ENCODE measurements around the gene RASA3. TPM values are rescaled to one million over a fixed set of nuclear protein-coding genes. Genes with fewer than 3 reads are reported as not detected.

The RASA3 gene
- total RNA-seq, 1 donor from 2014 or later = 41.1 TPM

DNA sequence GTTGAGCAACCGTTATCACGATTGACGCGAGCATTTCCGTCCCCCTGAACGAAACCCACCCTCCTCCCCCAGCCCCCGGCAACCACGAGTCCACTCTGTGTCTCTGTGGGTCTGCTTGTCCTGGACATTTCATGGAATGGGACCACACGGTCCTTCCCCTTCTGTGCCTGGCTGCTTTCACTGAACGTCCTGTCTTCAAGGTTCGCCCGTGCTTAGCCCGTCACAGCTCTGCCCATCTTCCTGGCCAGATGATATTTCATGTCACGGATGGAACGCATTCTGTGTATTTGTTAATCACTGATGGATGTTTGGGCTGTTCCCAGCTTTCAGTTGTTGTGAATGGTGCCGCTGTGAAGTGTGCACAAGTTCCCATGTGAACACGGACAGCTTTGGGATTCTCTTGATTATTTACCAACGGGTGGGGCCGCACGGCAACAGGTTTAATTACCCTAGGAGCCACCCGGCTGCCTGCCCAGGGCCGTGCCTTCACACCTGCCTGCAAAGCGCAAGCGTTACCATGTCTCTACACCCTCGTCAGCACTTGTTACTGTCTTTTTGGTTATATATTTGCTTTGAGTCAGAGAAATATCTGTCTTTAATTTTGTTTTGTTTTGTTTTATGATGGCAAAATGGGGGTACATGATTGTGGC, 42.5 kb downstream of the RASA3 start:
- Histone ChIP-seq H4K20me1 (ENCODE audit: insufficient read depth, low read length) (peaks cover 69% of the 10 kb centered on the region), H3K36me3 (ENCODE audit: insufficient read depth, low read length) (no peaks in the 10 kb centered on the region), H3K4me3 (ENCODE audit: insufficient read depth, low read depth, low read length) (no peak overlapping the region), H3K9me3 (ENCODE audit: insufficient read depth, low read depth, low read length) (no peaks in the 10 kb centered on the region), H3K4me1 (ENCODE audit: insufficient read depth, low read length) (no peaks in the 10 kb centered on the region), H2AFZ (ENCODE audit: low read depth, low read length) (no peak overlapping the region), H3K9ac (ENCODE audit: low read length) (no peak overlapping the region), H3K27me3 (ENCODE audit: insufficient read depth, low read length) (no peaks in the 10 kb centered on the region), H3K79me2 (ENCODE audit: insufficient read depth, low read length) (peaks cover 77% of the 10 kb centered on the region), H3K4me2 (ENCODE audit: low read length) (no peak overlapping the region), H3K27ac (ENCODE audit: low read depth, low read length) (no peak overlapping the region)
- Mint-ChIP-seq H3K4me3 (ENCODE audit: unreplicated experiment) (no peak overlapping the region), H3K4me1 (ENCODE audit: low read depth, unreplicated experiment) (peaks cover 5% of the 10 kb centered on the region), H3K36me3 (ENCODE audit: low read depth, unreplicated experiment) (peaks cover 23% of the 10 kb centered on the region), H3K27me3 (ENCODE audit: low read depth, unreplicated experiment) (no peaks in the 10 kb centered on the region), H3K9me3 (ENCODE audit: unreplicated experiment) (peaks cover 13% of the 10 kb centered on the region), H3K27ac (ENCODE audit: unreplicated experiment) (no peak overlapping the region)
- DNase-seq (ENCODE audit: low read depth) (no peak), FAIRE-seq (no peak)
- no peak for TF ChIP-seq EZH2 (IDR thresholded peaks at IDR 0.05; ENCODE audit: insufficient read depth, low read length)
- TF ChIP-seq, protein P1, sequence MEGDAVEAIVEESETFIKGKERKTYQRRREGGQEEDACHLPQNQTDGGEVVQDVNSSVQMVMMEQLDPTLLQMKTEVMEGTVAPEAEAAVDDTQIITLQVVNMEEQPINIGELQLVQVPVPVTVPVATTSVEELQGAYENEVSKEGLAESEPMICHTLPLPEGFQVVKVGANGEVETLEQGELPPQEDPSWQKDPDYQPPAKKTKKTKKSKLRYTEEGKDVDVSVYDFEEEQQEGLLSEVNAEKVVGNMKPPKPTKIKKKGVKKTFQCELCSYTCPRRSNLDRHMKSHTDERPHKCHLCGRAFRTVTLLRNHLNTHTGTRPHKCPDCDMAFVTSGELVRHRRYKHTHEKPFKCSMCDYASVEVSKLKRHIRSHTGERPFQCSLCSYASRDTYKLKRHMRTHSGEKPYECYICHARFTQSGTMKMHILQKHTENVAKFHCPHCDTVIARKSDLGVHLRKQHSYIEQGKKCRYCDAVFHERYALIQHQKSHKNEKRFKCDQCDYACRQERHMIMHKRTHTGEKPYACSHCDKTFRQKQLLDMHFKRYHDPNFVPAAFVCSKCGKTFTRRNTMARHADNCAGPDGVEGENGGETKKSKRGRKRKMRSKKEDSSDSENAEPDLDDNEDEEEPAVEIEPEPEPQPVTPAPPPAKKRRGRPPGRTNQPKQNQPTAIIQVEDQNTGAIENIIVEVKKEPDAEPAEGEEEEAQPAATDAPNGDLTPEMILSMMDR (IDR thresholded peaks at IDR 0.05; ENCODE audit: insufficient read depth, low read depth, low read length) = no peak

DNA sequence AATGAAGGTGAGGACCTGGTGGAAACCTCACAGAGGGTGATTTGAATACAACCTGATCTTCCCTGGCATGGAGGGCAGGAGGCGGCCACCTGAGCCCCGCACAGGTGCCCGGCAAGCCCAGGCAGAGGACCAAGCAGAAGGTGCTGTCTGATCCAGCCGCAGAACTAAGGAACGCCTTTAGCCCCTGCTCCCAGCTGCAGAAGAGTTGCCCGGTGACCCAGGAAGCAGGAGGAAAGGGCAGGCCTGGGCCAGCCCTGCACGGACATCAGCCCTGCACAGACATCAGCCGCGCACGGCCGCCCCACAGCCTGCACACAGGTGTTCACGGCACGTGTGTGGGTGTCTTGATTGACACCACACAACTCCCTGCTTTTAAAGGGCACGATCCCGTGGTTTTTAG, 43.1 kb downstream of the RASA3 start:
- Histone ChIP-seq H3K4me3 (ENCODE audit: insufficient read depth, low read depth, low read length) (no peak overlapping the region), H3K27me3 (ENCODE audit: insufficient read depth, low read length) (no peaks in the 10 kb centered on the region), H3K36me3 (ENCODE audit: insufficient read depth, low read length) (no peaks in the 10 kb centered on the region), H3K4me2 (ENCODE audit: low read length) (no peak overlapping the region), H3K4me1 (ENCODE audit: insufficient read depth, low read length) (no peaks in the 10 kb centered on the region), H4K20me1 (ENCODE audit: insufficient read depth, low read length) (peaks cover 65% of the 10 kb centered on the region), H3K9ac (ENCODE audit: low read length) (no peak overlapping the region), H3K9me3 (ENCODE audit: insufficient read depth, low read depth, low read length) (no peaks in the 10 kb centered on the region), H2AFZ (ENCODE audit: low read depth, low read length) (no peak overlapping the region), H3K79me2 (ENCODE audit: insufficient read depth, low read length) (peaks cover 72% of the 10 kb centered on the region), H3K27ac (ENCODE audit: low read depth, low read length) (no peak overlapping the region)
- DNase-seq (ENCODE audit: low read depth) (no peak), FAIRE-seq (no peak)
- H3K4me3 Mint-ChIP-seq (ENCODE audit: unreplicated experiment) = no peak overlapping the region
- H3K9me3 Mint-ChIP-seq (ENCODE audit: unreplicated experiment) = peaks cover 13% of the 10 kb centered on the region
- H3K27ac Mint-ChIP-seq (ENCODE audit: unreplicated experiment) = no peak overlapping the region
- no peaks in the 10 kb centered on the region for H3K27me3 Mint-ChIP-seq (ENCODE audit: low read depth, unreplicated experiment)
- TF ChIP-seq, protein P1 (IDR thresholded peaks at IDR 0.05; ENCODE audit: insufficient read depth, low read depth, low read length) = no peak
- TF ChIP-seq EZH2 (IDR thresholded peaks at IDR 0.05; ENCODE audit: insufficient read depth, low read length) = no peak
- peaks cover 23% of the 10 kb centered on the region for H3K36me3 Mint-ChIP-seq (ENCODE audit: low read depth, unreplicated experiment)
- peaks cover 4% of the 10 kb centered on the region for H3K4me1 Mint-ChIP-seq (ENCODE audit: low read depth, unreplicated experiment)

DNA sequence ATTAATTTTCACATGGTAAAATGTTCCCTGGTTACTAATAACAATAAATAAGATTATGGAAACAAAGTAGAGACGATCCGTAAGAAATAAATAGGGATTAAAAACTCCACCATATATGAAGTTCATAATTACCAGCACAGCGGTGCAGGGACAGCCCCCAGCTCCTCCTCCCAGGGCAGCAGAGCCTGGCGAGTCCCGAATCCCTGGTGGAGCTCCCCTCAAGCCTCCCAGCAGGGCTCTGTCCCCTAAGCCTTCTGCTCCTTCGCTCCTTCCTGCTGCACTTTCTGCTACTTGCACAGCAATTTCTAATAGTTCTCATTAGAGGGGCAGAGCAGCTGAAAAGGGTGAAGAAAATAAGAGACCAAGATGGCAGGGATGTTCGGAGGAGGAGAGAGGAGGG, 43.6 kb downstream of the RASA3 start:
- Mint-ChIP-seq H3K4me1 (ENCODE audit: low read depth, unreplicated experiment) (peaks cover 1% of the 10 kb centered on the region), H3K9me3 (ENCODE audit: unreplicated experiment) (peaks cover 13% of the 10 kb centered on the region), H3K4me3 (ENCODE audit: unreplicated experiment) (no peak overlapping the region), H3K27ac (ENCODE audit: unreplicated experiment) (no peak overlapping the region), H3K27me3 (ENCODE audit: low read depth, unreplicated experiment) (no peaks in the 10 kb centered on the region), H3K36me3 (ENCODE audit: low read depth, unreplicated experiment) (peaks cover 23% of the 10 kb centered on the region)
- no peaks in the 10 kb centered on the region for H3K36me3 ChIP-seq (ENCODE audit: insufficient read depth, low read length)
- peaks cover 60% of the 10 kb centered on the region for H4K20me1 ChIP-seq (ENCODE audit: insufficient read depth, low read length)
- no peak overlapping the region for H2AFZ ChIP-seq (ENCODE audit: low read depth, low read length)
- no peak overlapping the region for H3K4me3 ChIP-seq (ENCODE audit: insufficient read depth, low read depth, low read length)
- no peak overlapping the region for H3K27ac ChIP-seq (ENCODE audit: low read depth, low read length)
- no peak overlapping the region for H3K4me2 ChIP-seq (ENCODE audit: low read length)
- peaks cover 67% of the 10 kb centered on the region for H3K79me2 ChIP-seq (ENCODE audit: insufficient read depth, low read length)
- no peak overlapping the region for H3K9ac ChIP-seq (ENCODE audit: low read length)
- no peak for FAIRE-seq
- DNase-seq (ENCODE audit: low read depth) = no peak
- H3K9me3 ChIP-seq (ENCODE audit: insufficient read depth, low read depth, low read length) = no peaks in the 10 kb centered on the region
- TF ChIP-seq, protein P1 (IDR thresholded peaks at IDR 0.05; ENCODE audit: insufficient read depth, low read depth, low read length) = no peak
- TF ChIP-seq EZH2 (IDR thresholded peaks at IDR 0.05; ENCODE audit: insufficient read depth, low read length) = no peak
- H3K4me1 ChIP-seq (ENCODE audit: insufficient read depth, low read length) = no peaks in the 10 kb centered on the region
- no peaks in the 10 kb centered on the region for H3K27me3 ChIP-seq (ENCODE audit: insufficient read depth, low read length)

Data from astrocyte (in vitro differentiated cells and primary cell).